GM18498 (cell line): ENCODE data around the gene GCLM.
"Not testable (repeated sequence)": the region's sequence is repeated elsewhere in the genome, so short reads cannot be mapped to it uniquely, and the experiment has no call there.

Experiments
- ATAC-seq: cut with Tn5 transposase; IDR thresholded peaks from one replicate; pipeline ENCODE4 v1.9.1; 2021; ENCODE audit warnings: mild to moderate bottlenecking, moderate library complexity; ENCODE audit not compliant: unreplicated experiment

The GCLM gene

GRCh38 chr1:93899543-93900207, 9.6 kb downstream of the GCLM start:
- ATAC-seq = no peak

- ATAC-seq = no peak
These were observed 20.3 kb downstream of the GCLM start for GRCh38 chr1:93888900-93889299.

GRCh38 chr1:93882269-93882668, 27.0 kb downstream of the GCLM start:
- ATAC-seq = no peak

- ATAC-seq = no peak
These were observed 28.5 kb downstream of the GCLM start for GRCh38 chr1:93880731-93881130.

GRCh38 chr1:93878889-93879586, 30.2 kb downstream of the GCLM start, which contains the start of gene DNTTIP2:
DNTTIP2 (minus strand) TSS chr1:93879206; CDS start chr1:93879148, 58 bp downstream.
- ATAC-seq = peak; percentile 93

GRCh38 chr1:93878501-93878888, 30.7 kb downstream of the GCLM start:
- peak; percentile 58 for ATAC-seq

- no peak for ATAC-seq
These were observed 31.7 kb downstream of the GCLM start for GRCh38 chr1:93877529-93877928.

GRCh38 chr1:93876244-93876643, 33.0 kb downstream of the GCLM start:
- no peak for ATAC-seq

GRCh38 chr1:93874025-93874651, 35.1 kb downstream of the GCLM start:
- ATAC-seq = no peak

- ATAC-seq = no peak
These were observed 37.9 kb downstream of the GCLM start for GRCh38 chr1:93871366-93871765.

- ATAC-seq = no peak
These were observed 39.6 kb downstream of the GCLM start for GRCh38 chr1:93869653-93870052.

GRCh38 chr1:93868492-93868891, 40.7 kb downstream of the GCLM start:
- not testable (repeated sequence) for ATAC-seq

GRCh38 chr1:93865253-93865652, 44.0 kb downstream of the GCLM start:
- ATAC-seq = no peak

- ATAC-seq = no peak
These were observed 45.1 kb downstream of the GCLM start for GRCh38 chr1:93864175-93864574.

- ATAC-seq = not testable (repeated sequence)
These were observed 51.6 kb downstream of the GCLM start for GRCh38 chr1:93857653-93858052.

GRCh38 chr1:93855983-93856382, 53.2 kb downstream of the GCLM start:
- ATAC-seq = not testable (repeated sequence)

- no peak for ATAC-seq
These were observed 55.3 kb downstream of the GCLM start for GRCh38 chr1:93853940-93854339.

- no peak for ATAC-seq
These were observed 57.4 kb downstream of the GCLM start for GRCh38 chr1:93851878-93852277.

GRCh38 chr1:93851327-93851712, 57.9 kb downstream of the GCLM start:
- ATAC-seq = no peak

- not testable (repeated sequence) for ATAC-seq
These were observed 58.4 kb downstream of the GCLM start for GRCh38 chr1:93850687-93851326.

GRCh38 chr1:93848350-93848883, 60.8 kb downstream of the GCLM start:
- no peak for ATAC-seq
